Measurements from ENCODE around the gene FAM118B. TPM values are rescaled to one million over a fixed set of nuclear protein-coding genes. Genes with fewer than 3 reads are reported as not detected.
A peak's percentile ranks its signal among the peaks of the same experiment; 100 is the strongest.

FAM118B gene
- total RNA-seq, 1 donor: 38.0 TPM

GRCh38 chr11:126205359-126205758 lies 6.2 kb upstream of the FAM118B start:
- DNase-seq (ENCODE audit: low read depth): no peak
- H3K4me3 ChIP-seq (ENCODE audit: low read depth, low read length): no peak overlapping the region
- no peak for TF ChIP-seq CTCF (IDR thresholded peaks at IDR 0.05; ENCODE audit: insufficient read depth, low read depth, low read length)

- DNase-seq (ENCODE audit: low read depth): no peak
- no peak for TF ChIP-seq CTCF (IDR thresholded peaks at IDR 0.05; ENCODE audit: insufficient read depth, low read depth, low read length)
- H3K4me3 ChIP-seq (ENCODE audit: low read depth, low read length): no peak overlapping the region
These were observed 3.7 kb upstream of the FAM118B start for GRCh38 chr11:126207896-126208295.

- no peak for DNase-seq (ENCODE audit: low read depth)
- H3K4me3 ChIP-seq (ENCODE audit: low read depth, low read length): peak overlapping the region; percentile 96
- TF ChIP-seq CTCF (IDR thresholded peaks at IDR 0.05; ENCODE audit: insufficient read depth, low read depth, low read length): no peak
These were observed 729 bp upstream of the FAM118B start for GRCh38 chr11:126210871-126211235.

- peak; percentile 19 for DNase-seq (ENCODE audit: low read depth)
These were observed 593 bp downstream of the FAM118B start for GRCh38 chr11:126212089-126212660.

GRCh38 chr11:126214441-126214840 lies 2.9 kb downstream of the FAM118B start:
- H3K4me3 ChIP-seq (ENCODE audit: low read depth, low read length): no peak overlapping the region
- DNase-seq (ENCODE audit: low read depth): no peak
- TF ChIP-seq CTCF (IDR thresholded peaks at IDR 0.05; ENCODE audit: insufficient read depth, low read depth, low read length): no peak

More at GRCh38 chr11:126212089-126212660, 593 bp downstream of the FAM118B start:
- no peak for TF ChIP-seq CTCF (IDR thresholded peaks at IDR 0.05; ENCODE audit: insufficient read depth, low read depth, low read length)
- H3K4me3 ChIP-seq (ENCODE audit: low read depth, low read length): peak overlapping the region; percentile 96

GRCh38 chr11:126214841-126215240 lies 3.3 kb downstream of the FAM118B start:
- no peak for DNase-seq (ENCODE audit: low read depth)
- no peak for TF ChIP-seq CTCF (IDR thresholded peaks at IDR 0.05; ENCODE audit: insufficient read depth, low read depth, low read length)
- H3K4me3 ChIP-seq (ENCODE audit: low read depth, low read length): no peak overlapping the region

Measured in fibroblast of villous mesenchyme (primary cell).